ENCODE measurements around the gene CDKN1C. TPM values are rescaled to one million over a fixed set of nuclear protein-coding genes. Genes with fewer than 3 reads are reported as not detected.

The CDKN1C gene
- total RNA-seq, 1 donor from 2014 or later: 0.29 TPM

DNA sequence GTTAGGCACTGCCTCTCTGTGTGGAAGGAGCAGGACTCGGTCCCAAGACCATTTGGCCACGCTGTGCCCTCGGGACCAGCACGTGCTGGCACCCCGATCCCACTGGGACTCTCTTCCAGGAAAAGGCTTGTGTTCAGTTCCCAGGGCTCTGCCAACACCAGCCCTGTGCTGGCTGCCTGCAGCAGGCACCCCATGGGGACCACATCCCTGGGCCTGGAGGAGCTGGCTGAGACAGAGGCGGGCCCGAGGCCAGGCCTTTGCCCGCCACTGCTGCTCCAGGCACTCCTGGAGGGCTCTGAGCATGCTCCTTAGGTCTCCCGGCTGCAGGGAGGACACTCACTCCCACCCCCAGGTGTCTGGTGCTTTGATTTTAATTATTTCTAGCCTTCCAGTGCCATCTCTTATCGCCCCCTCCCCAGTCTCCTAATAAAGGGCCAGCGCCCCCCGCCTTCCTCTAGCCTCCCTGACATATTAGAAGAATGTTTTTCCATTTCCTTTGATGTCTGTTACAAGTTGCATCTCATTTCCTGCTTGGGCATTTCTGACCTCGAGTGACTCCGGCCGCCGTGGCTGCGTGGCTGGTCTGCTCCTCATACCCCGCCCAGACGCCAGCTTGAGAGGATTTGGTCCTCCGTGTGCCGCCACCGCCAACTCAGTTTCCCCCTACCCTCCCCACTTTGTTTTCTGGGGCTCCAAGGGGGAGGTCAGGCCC is 14.4 kb downstream of the CDKN1C start:
- intact Hi-C loops (cut with micrococcal nuclease): no loop called here

DNA sequence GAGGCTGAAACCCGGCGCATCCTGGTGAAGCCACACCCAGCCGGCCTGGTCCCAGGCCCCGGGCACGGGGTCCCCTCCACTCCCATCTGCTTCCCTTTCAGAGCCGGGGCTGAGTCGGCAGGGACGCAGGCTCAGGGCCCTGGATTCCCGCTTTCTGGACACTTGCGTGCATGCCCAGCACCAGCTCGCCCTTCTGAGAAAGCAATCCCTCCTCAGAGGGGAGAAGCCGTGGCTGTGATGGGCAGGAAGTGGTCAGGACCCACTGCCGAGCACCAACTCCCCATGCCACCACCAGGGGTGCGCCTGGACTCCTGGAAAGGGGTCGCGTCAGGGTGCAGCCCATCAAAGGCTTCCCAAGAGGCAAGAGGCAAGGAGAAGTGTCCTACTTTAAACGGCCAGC is 15.1 kb downstream of the CDKN1C start:
- intact Hi-C loops (cut with micrococcal nuclease): no loop called here

DNA sequence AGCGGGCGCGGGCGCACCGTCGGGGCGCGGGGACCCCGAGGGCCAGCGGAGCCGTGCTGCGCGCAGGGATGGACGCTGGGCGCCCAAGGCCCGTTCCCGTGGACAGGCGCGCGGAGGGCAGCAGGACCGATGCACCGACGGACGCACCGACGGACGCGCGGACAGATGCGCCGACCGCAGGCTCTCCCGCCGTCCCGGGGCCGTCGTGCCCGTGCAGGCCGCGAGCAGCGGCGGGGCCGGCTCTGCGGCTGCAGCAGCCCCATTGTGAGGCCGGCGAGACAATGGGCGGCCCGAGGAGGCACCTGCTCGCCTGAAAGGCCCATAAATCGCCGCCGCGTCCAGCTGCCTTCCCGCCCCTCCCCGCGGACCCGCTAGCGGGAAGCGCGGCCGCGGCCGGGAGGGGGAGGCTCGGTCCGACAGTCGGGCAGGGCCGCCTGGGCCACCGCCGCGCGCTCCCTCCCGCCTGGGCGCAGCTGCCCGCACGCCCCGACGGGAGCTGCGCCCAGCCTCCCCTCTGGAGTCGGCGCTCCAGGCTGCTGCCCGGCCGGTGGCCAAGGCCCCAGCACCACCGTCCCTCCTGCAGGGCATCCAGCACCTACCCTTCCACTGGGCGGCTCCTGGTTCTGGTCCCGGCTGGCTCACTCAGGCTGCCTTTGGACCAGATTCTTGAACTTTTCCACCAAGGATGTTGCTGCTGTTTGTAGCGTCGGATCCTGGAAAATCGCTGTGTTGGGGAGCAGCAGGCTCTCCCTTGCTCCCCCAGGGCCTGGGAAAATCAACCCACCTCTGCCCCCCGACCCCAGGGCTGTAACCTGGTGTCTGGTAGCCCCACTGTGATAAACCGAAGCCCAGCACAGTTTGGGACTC is 15.8 kb downstream of the CDKN1C start:
- intact Hi-C loops (cut with micrococcal nuclease): no loop called here

DNA sequence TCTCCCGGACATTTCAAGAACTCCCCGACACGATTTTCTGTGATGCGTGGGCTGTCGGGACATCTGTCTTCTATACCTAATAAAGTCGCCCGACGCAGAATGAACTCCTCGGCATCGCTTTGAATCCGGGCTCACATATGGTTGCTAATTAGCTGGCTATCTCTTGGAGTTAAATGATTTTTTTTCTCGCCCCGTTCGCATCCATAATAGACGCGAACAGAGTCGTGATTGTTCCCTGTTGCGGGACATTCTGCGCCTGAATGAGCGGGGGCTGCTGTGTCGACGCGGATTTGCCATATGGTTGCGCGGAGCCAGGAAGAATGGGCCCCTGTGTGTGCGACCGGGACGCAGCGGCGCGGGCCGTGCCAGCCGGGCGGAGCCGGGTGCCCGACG is 16.4 kb downstream of the CDKN1C start:
- intact Hi-C loops (cut with micrococcal nuclease): no loop called here

- intact Hi-C loops (cut with micrococcal nuclease): no loop called here
Measured at GRCh38 chr11:2868506-2869133, 17.0 kb downstream of the CDKN1C start.

DNA sequence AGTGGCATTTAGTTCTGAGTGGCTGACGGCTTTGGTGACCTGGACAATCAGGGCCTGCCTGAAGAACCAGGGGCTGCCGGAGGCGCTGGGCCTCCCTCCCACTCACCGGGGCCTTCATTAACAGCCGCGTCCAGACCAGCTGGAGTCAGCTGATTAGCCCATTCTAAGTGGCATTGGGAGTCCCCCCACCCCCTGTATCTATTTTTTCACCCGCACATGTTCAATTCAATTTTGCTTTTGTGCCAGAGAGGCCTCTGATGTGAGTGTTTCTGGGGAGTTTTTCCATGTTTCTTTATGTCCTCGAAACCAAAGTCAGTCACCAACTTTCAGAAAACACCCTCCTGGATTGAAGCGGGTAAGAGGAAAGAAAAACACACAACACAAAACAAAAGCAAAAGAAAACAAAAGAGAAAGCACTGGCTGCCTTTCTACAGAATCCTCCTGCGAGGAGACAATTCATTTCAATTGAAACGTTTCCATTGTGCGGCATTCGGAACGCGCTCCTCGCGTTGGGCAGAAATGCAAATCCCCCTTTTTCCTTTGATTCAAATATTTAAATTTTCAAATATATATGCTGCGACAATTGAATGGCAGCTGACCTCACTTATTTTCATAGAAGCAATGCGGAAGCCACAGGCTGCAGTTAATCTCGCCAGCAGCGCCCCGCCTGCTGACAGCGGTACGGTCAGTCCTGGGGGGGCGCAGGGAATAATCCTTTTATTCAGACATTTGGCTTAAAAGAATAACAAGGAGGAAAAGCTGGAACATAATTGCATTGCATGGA is 17.7 kb downstream of the CDKN1C start:
- intact Hi-C loops (cut with micrococcal nuclease): no loop called here

- intact Hi-C loops (cut with micrococcal nuclease): no loop called here
Measured at GRCh38 chr11:2867142-2867541, 18.4 kb downstream of the CDKN1C start.

- intact Hi-C loops (cut with micrococcal nuclease): no loop called here
Measured at GRCh38 chr11:2865922-2866577, 19.5 kb downstream of the CDKN1C start.

- intact Hi-C loops (cut with micrococcal nuclease): no loop called here
Measured at GRCh38 chr11:2864901-2865300, 20.7 kb downstream of the CDKN1C start.

DNA sequence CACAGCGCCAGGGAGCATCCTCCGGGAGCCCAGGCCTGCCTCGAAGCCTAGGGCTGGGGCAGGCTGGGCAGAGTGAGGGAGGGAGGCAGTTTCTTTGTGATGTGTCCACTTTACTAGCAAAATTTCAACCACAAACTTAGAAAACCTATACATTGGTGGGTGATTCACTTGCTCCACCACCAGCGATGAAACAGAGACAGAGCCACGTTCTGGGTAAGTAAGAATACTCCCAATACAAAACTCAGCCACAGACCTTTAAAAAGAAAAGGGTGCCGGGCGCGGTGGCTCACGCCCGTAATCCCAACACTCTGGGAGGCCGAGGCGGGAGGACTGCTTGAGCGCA is 22.3 kb downstream of the CDKN1C start:
- intact Hi-C loops (cut with micrococcal nuclease): no loop called here

DNA sequence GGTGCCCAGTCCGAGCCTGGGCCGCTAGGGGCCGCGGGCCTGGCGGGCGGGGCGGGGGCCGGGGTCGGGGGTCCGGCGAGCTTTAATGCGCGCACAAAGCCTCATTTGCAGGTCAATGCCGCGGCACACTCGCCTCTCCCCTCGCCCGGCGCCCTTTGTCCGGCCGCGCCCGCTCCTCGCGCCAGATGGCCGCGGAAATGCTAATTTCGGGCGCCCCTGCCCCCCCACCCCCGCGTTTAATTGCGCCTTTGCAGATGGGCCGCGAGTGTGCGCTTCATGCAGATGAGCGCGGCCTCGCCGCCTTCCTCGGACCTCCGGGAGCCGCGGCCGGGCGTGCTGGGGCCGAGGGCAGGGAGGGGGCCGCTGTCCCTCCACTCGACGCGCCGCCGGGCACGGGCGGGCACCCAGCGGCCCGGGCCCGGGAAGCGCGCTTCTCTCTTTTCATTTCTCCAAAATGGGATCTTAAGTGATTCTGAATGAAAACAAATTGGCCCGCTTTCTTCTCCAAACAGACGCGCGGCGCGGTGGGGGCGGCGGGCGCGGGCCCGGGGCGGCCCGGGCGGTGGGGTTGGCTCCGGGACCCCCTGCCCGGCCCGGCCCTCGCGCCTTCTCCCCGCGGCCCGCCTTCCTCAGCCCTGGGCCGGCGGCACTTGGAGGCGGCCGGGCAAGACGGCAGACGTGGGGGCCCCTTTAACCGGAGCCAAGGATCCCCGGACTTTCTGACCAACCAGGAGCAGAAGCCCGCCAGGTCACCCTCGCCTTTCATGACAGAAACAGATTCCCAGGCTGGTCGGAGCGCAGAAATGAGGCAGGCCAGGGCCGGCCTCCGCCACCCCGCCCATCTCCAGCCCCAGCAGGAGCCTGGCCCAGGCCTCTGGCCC is 22.9 kb downstream of the CDKN1C start:
- intact Hi-C loops (cut with micrococcal nuclease): no loop called here

DNA sequence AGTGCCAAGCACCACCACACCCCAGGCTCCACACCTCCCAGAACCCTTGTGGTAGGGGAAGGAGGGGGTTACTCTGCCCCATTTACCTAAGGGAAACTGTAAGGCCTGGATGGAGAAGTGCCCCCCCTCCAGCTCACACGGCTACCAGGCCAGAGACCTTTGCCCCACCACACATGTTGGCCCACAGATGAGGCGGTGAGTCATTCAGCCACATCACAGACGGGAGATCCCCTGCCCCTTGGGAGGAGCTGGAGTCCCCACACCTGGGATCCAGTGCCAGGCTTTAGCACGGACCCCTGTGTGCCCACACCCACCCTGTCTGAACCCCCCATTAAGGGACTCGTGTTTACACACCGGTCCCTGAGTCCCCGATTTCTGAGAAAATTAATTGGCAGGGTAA is 24.9 kb downstream of the CDKN1C start:
- intact Hi-C loops (cut with micrococcal nuclease): no loop called here

DNA sequence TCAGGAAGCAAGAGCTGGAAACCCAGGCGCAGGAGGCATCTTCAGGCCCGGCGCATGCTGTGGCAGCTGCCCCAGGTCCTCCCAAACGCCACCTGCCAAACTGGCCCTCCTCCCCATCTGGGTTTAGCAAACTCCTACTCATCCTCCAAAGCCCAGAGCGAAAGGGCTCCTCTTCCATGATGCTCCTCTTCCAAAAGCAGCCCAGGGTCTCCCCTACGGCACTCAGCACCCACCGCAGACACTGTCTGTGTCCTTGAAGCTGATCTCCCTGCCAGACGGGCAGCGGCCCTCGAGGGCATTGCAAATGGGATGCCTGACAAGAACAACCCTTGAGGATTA is 25.9 kb downstream of the CDKN1C start:
- intact Hi-C loops (cut with micrococcal nuclease): no loop called here

GRCh38 chr11:2858995-2859698 is 26.4 kb downstream of the CDKN1C start:
- intact Hi-C loops (cut with micrococcal nuclease): no loop called here

- intact Hi-C loops (cut with micrococcal nuclease): no loop called here
Measured at GRCh38 chr11:2857918-2858317, 27.7 kb downstream of the CDKN1C start.

DNA sequence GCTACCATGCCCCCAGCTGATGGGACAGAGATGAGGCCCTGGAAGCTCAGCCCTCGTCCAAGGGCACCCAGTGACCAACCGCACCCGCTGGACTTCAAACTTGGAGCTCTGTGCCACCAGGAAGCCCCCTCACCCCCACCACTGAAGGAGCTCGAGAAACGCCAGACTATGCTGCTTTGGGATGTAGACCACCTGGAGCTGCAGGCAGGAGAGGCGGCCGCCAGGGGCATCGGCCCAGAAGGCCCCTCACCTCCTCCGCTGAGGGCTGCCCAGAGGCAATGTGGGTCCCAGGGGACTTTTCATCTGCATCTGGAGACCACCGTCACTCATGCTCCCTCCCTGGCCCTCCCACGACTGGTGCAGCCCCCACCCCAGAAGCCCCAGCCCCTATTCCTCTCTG is 28.3 kb downstream of the CDKN1C start:
- intact Hi-C loops (cut with micrococcal nuclease): no loop called here

- intact Hi-C loops (cut with micrococcal nuclease): no loop called here
Measured at GRCh38 chr11:2855162-2855561, 30.4 kb downstream of the CDKN1C start.

- intact Hi-C loops (cut with micrococcal nuclease): no loop called here
Measured at GRCh38 chr11:2853997-2854560, 31.5 kb downstream of the CDKN1C start.

DNA sequence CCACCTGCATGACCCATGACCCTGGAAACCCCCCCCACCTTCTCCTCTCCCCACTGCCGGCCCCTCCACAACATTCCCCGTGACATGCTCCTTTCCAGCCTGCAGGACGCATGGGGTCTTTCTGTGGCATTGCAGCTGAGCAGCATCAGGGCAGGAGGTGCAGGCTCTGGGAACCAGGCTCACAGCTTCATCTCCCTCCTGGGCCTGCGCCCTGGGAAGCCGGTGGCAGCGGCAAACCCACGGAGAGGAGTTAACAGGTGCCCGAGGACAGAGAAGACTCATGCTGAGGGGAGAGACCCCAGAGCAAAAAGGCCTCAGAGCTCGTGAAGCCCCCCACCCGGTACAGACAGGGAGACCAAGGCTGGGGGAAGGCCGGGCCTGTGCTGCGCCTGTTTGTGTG is 32.2 kb downstream of the CDKN1C start:
- intact Hi-C loops (cut with micrococcal nuclease): no loop called here
